Measurements from ENCODE around the gene ACAP1. TPM values are rescaled to one million over a fixed set of nuclear protein-coding genes. Genes with fewer than 3 reads are reported as not detected.
A peak's percentile ranks its signal among the peaks of the same experiment; 100 is the strongest.

ACAP1 gene
- total RNA-seq, 2 donors from 2014 or later: 2.5 to 6.5 TPM

DNA sequence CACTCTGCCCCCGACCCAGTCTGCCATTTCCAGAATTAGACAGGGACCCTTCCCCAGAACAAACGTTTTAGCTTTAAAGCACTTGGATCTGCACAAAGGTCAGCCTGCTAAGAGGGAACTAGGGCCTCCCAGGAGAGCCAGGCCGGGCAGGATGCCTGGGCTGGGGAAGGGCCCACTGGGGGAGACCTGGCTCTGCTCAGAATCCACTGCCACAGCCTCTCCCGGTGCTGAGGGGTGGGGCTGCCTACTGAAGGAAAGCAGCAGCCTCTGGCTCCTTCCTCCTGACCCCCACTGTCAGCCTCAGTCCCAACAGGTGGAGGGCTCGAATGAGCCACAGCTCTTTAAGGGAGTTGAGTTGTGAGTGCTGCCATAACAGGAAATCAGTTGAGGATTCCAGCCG is 43.6 kb upstream of the ACAP1 start:
- H3K4me1 ChIP-seq (replicated peaks): peaks cover 13% of the 10 kb centered on the region
- no peak for TF ChIP-seq POLR2AphosphoS5 (IDR thresholded peaks at IDR 0.05)
- TF ChIP-seq, protein P1, sequence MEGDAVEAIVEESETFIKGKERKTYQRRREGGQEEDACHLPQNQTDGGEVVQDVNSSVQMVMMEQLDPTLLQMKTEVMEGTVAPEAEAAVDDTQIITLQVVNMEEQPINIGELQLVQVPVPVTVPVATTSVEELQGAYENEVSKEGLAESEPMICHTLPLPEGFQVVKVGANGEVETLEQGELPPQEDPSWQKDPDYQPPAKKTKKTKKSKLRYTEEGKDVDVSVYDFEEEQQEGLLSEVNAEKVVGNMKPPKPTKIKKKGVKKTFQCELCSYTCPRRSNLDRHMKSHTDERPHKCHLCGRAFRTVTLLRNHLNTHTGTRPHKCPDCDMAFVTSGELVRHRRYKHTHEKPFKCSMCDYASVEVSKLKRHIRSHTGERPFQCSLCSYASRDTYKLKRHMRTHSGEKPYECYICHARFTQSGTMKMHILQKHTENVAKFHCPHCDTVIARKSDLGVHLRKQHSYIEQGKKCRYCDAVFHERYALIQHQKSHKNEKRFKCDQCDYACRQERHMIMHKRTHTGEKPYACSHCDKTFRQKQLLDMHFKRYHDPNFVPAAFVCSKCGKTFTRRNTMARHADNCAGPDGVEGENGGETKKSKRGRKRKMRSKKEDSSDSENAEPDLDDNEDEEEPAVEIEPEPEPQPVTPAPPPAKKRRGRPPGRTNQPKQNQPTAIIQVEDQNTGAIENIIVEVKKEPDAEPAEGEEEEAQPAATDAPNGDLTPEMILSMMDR (IDR thresholded peaks at IDR 0.05): no peak
- TF ChIP-seq POLR2A (IDR thresholded peaks at IDR 0.05): no peak
- intact Hi-C loops (cut with DNase I): no loop called here
- H3K27ac ChIP-seq: peak overlapping the region in 1 of 2 donors; percentile 13
- no peaks in the 10 kb centered on the region for H3K27me3 ChIP-seq (replicated peaks; ENCODE audit: insufficient read depth)
- H3K36me3 ChIP-seq: no peaks in the 10 kb centered on the region
- H3K9me3 ChIP-seq: no peaks in the 10 kb centered on the region
- DNase-seq (ENCODE audit: low spot score): no peak
- 30% methylated on average over 6 of the region's 6 CpGs for WGBS
- H3K4me3 ChIP-seq: no peak overlapping the region

DNA sequence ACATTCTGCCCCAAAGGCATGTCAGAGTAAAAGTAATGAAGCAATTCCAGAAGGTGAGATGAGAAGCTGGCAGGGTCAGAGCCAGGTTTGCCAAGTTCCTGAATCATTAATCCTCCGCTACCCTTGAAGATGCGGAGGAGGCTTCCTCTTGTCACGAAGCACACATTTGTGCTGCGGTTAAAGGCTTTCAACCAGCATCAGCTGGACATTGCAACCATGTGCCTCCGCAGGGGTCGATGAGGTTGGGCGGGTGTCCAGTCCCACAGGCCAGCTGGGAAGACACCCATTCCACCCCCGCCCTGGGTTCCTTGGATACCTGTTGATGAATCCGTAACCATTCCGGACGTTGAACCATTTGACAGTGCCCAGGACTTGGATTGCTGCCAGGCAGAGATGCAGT is 43.2 kb upstream of the ACAP1 start:
- H3K9me3 ChIP-seq: no peaks in the 10 kb centered on the region
- TF ChIP-seq POLR2AphosphoS5 (IDR thresholded peaks at IDR 0.05): no peak
- TF ChIP-seq, protein P1 (IDR thresholded peaks at IDR 0.05): no peak
- TF ChIP-seq POLR2A (IDR thresholded peaks at IDR 0.05): no peak
- H3K4me3 ChIP-seq: no peak overlapping the region
- no peaks in the 10 kb centered on the region for H3K27me3 ChIP-seq (replicated peaks; ENCODE audit: insufficient read depth)
- peaks cover 13% of the 10 kb centered on the region for H3K4me1 ChIP-seq (replicated peaks)
- intact Hi-C loops (cut with DNase I): no loop called here
- no peaks in the 10 kb centered on the region for H3K36me3 ChIP-seq
- 75% methylated on average over 11 of the region's 11 CpGs for WGBS
- peak overlapping the region in 1 of 2 donors; percentile 13 for H3K27ac ChIP-seq
- no peak for DNase-seq (ENCODE audit: low spot score)

DNA sequence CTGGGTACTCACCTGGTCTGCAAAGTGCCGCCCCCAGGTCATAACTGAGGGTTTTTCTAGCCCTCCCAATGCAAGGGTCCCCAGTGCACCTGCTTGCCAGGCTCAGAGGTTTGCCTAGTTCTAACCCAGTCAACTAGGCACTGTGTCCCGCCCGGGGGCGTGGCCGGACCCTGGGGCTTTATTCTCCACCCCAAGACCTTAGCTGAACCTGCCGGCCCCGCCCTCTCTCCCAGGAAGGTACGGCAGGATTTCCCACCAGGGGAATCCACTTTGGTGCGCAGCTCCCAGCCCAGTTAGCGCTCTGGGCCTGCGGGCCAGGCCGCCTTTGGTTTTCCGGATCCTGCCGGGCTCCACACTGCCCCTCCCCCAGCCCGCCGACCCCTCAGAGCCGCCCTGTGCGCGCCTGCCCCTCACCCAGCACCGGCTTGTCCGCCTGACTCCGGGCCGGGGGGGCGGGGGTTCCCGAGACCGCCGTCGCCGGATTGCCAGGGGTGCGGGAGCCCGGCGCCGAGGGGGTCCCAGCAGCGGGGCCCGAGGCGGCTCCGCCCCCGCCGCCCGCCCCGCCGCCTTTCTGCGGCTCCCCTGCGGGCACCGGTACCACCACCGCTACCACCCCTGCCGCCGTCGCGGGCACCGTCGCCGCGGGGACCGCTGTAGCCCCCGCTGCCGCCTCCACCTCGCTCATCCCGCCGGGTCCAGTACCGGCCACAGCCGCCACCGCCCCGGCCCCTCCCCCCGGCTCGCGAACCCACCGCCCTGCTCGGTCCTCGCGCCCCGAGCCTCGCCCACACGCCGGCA is 42.3 kb upstream of the ACAP1 start:
- Histone ChIP-seq H3K36me3 (no peaks in the 10 kb centered on the region), H3K4me1 (replicated peaks) (peaks cover 13% of the 10 kb centered on the region), H3K4me3 (peak overlapping the region; percentile 3 to 23), H3K27me3 (replicated peaks; ENCODE audit: insufficient read depth) (no peaks in the 10 kb centered on the region), H3K9me3 (no peaks in the 10 kb centered on the region), H3K27ac (no peak overlapping the region)
- no peak for DNase-seq (ENCODE audit: low spot score)
- intact Hi-C loops (cut with DNase I): no loop called here
- WGBS: 6% methylated on average over 47 of the region's 75 CpGs
- TF ChIP-seq POLR2AphosphoS5 (IDR thresholded peaks at IDR 0.05): no peak
- no peak for TF ChIP-seq POLR2A (IDR thresholded peaks at IDR 0.05)
- TF ChIP-seq, protein P1 (IDR thresholded peaks at IDR 0.05): no peak

DNA sequence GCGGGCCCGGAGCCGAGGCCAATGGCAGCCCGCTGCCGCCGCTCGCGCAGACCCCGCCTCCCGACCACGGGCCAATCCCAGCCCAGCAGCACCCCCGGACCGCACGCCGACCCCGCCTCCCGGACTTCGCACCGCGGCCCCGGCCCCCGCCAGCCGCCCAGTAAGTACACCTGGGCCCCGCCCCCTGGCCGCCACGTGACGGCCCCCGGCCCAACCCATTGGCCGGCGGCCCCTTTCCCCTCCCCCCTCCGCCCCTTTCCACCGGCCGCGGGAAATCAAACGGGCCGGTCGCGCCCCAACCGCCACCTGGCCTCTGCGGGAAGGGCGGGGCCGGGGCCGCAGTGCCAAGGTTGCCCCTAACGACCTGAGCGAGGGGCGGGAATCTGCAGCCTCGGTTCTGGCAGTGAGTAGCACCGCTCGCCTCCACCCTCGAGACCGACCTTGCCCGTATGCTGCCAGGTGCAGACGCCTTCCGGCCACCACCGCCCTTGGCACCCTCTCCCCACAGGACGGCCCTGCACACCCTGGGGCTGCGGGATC is 41.6 kb upstream of the ACAP1 start, which contains the start of gene YBX2:
TSS of gene YBX2 (minus strand) at position 26 of the 540 bp plus-strand sequence. CDS start 139 bp downstream, outside the sequence.
- peak within 1 kb of the TSS; percentile 3 to 23 for H3K4me3 ChIP-seq
- H3K27ac ChIP-seq: no peak within 1 kb of the TSS
- H3K9me3 ChIP-seq: no peaks in the 10 kb centered on the region
- H3K4me1 ChIP-seq (replicated peaks): peaks cover 13% of the 10 kb centered on the region
- DNase-seq (ENCODE audit: low spot score): peak; percentile 57
- H3K27me3 ChIP-seq (replicated peaks; ENCODE audit: insufficient read depth): no peaks in the 10 kb centered on the region
- intact Hi-C loops (cut with DNase I): no loop called here
- no peak for TF ChIP-seq POLR2A (IDR thresholded peaks at IDR 0.05)
- TF ChIP-seq, protein P1 (IDR thresholded peaks at IDR 0.05): no peak
- no peak for TF ChIP-seq POLR2AphosphoS5 (IDR thresholded peaks at IDR 0.05)
- WGBS: 3% methylated on average over 57 of the region's 57 CpGs
- no peaks in the 10 kb centered on the region for H3K36me3 ChIP-seq
